Measurements from ENCODE around the gene PIERCE2.
A peak's percentile ranks its signal among the peaks of the same experiment; 100 is the strongest.
"Not testable (repeated sequence)": the region's sequence is repeated elsewhere in the genome, so short reads cannot be mapped to it uniquely, and the experiment has no call there.

The PIERCE2 gene

DNA sequence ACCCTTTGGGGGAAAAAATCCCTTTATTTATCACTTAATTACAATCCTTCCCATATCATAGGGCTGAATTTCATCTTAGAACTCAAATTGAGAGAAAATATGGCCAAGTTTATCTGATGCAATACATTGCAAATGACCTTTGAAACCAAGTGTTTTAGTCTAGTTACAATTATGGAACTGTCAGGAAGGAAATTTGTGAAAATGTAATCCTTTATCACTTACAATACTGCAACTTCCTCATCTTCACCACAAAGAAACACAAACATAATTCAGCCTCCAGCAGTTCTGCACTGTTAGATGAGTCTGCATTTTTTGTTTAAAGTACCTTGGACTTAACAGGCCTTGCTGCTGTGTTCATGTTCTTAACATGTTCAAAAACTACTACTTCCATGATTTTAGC, 4.8 kb upstream of the PIERCE2 start:
- TF ChIP-seq CTCF (IDR thresholded peaks at IDR 0.05; ENCODE audit: insufficient read depth, low read length, poor library complexity, severe bottlenecking): no peak
- Histone ChIP-seq H3K36me3 (ENCODE audit: control insufficient read depth, insufficient read depth, low read length) (no peaks in the 10 kb centered on the region), H3K4me3 (replicated peaks; ENCODE audit: low read depth, low read length) (no peak overlapping the region), H3K27me3 (replicated peaks; ENCODE audit: control insufficient read depth, insufficient read depth, low read length) (no peaks in the 10 kb centered on the region)
- DNase-seq (ENCODE audit: extremely low read depth, insufficient read length): peak; percentile 28

GRCh38 chr15:55407498-55408011, 740 bp upstream of the PIERCE2 start:
- no peak for TF ChIP-seq CTCF (IDR thresholded peaks at IDR 0.05; ENCODE audit: insufficient read depth, low read length, poor library complexity, severe bottlenecking)
- Histone ChIP-seq H3K4me3 (replicated peaks; ENCODE audit: low read depth, low read length) (peak overlapping the region; percentile 67), H3K27me3 (replicated peaks; ENCODE audit: control insufficient read depth, insufficient read depth, low read length) (no peaks in the 10 kb centered on the region), H3K36me3 (ENCODE audit: control insufficient read depth, insufficient read depth, low read length) (no peaks in the 10 kb centered on the region)
- DNase-seq (ENCODE audit: extremely low read depth, insufficient read length): no peak

GRCh38 chr15:55408976-55409375, 681 bp downstream of the PIERCE2 start:
- not testable (repeated sequence) for H3K36me3 ChIP-seq (ENCODE audit: control insufficient read depth, insufficient read depth, low read length); H3K27me3 ChIP-seq (replicated peaks; ENCODE audit: control insufficient read depth, insufficient read depth, low read length); DNase-seq (ENCODE audit: extremely low read depth, insufficient read length)
- H3K4me3 ChIP-seq (replicated peaks; ENCODE audit: low read depth, low read length): peak overlapping the region; percentile 67

- not testable (repeated sequence) for H3K27me3 ChIP-seq (replicated peaks; ENCODE audit: control insufficient read depth, insufficient read depth, low read length); H3K36me3 ChIP-seq (ENCODE audit: control insufficient read depth, insufficient read depth, low read length); DNase-seq (ENCODE audit: extremely low read depth, insufficient read length); H3K4me3 ChIP-seq (replicated peaks; ENCODE audit: low read depth, low read length)
These were observed 9.4 kb downstream of the PIERCE2 start for GRCh38 chr15:55417678-55418077.

DNA sequence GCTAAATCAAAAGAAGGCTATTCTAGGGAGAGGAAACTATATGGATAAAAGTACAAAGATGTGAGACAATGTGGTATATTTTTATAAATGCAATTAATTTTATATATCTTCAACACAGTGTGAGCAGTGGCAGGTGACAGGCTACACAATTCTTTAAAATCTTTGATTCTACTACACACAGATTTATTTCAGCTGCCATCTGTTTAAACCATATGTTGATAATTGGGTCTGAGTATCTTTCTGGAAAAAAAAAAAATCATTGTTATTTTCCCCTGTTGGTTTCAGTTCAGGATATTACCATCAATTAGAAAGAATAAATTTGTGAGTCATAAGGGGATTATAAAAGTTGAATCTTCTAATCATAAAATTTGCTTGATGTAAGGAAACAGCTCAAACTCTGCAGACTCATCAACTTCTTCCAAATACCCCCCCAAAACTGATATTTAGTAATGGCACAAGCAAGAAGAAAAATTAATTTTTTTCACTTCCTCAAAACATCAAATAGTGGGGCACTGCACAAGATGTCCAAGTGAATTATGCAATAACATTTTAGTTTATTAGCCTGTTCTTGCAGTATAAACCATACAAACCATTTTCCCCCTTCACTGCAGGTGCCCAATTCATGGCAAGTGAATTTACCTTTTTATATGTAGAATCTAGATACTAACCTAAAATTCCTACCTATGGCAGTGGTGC, 12.0 kb downstream of the PIERCE2 start:
- TF ChIP-seq CTCF (IDR thresholded peaks at IDR 0.05; ENCODE audit: insufficient read depth, low read length, poor library complexity, severe bottlenecking): no peak
- Histone ChIP-seq H3K36me3 (ENCODE audit: control insufficient read depth, insufficient read depth, low read length) (no peaks in the 10 kb centered on the region), H3K27me3 (replicated peaks; ENCODE audit: control insufficient read depth, insufficient read depth, low read length) (no peaks in the 10 kb centered on the region), H3K4me3 (replicated peaks; ENCODE audit: low read depth, low read length) (no peak overlapping the region)
- DNase-seq (ENCODE audit: extremely low read depth, insufficient read length): no peak

GRCh38 chr15:55422089-55422488, 13.8 kb downstream of the PIERCE2 start:
- H3K27me3 ChIP-seq (replicated peaks; ENCODE audit: control insufficient read depth, insufficient read depth, low read length): no peaks in the 10 kb centered on the region
- no peak for TF ChIP-seq CTCF (IDR thresholded peaks at IDR 0.05; ENCODE audit: insufficient read depth, low read length, poor library complexity, severe bottlenecking)

More at GRCh38 chr15:55422089-55422488, 13.8 kb downstream of the PIERCE2 start:
- H3K36me3 ChIP-seq (ENCODE audit: control insufficient read depth, insufficient read depth, low read length): no peaks in the 10 kb centered on the region
- H3K4me3 ChIP-seq (replicated peaks; ENCODE audit: low read depth, low read length): no peak overlapping the region
- no peak for DNase-seq (ENCODE audit: extremely low read depth, insufficient read length)

All from GM06990 (cell line).